Mucosa of gallbladder (tissue), 1 donor: ENCODE data around the gene INO80D. TPM values are rescaled to one million over a fixed set of nuclear protein-coding genes. Genes with fewer than 3 reads are reported as not detected.

Experiments
- total RNA-seq: library from RNA; stranded (reverse); gene quantifications from one replicate; pipeline ENCODE4 v1.2.1, GENCODE V29; 2021
- donor health status: DM: no; HTN: no; CAD: no.

INO80D gene
- total RNA-seq, 1 donor from 2014 or later: 24.6 TPM

Other genes starting within 250 kb of the INO80D start
- 89.4 TPM for gene NDUFS1, start 73.3 kb upstream of the INO80D start, total RNA-seq
- gene EEF1B2, start 73.7 kb upstream of the INO80D start, total RNA-seq: 294 TPM
- gene ZDBF2, start 188.5 kb upstream of the INO80D start, total RNA-seq: 8.7 TPM